ENCODE data around the gene OBSL1.
A peak's percentile ranks its signal among the peaks of the same experiment; 100 is the strongest.

Gene OBSL1

GRCh38 chr2:219571311-219572236 is at the start of gene OBSL1:
OBSL1 (minus strand) TSS chr2:219571539; CDS start chr2:219571232, 307 bp downstream.
- DNase-seq (ENCODE audit: low read depth, low spot score) = peak; percentile 44

- no peak for DNase-seq (ENCODE audit: low read depth, low spot score)
Observed at GRCh38 chr2:219620546-219620945, 49.2 kb upstream of the OBSL1 start.

- no peak for DNase-seq (ENCODE audit: low read depth, low spot score)
Observed at GRCh38 chr2:219619235-219619634, 47.9 kb upstream of the OBSL1 start.

- DNase-seq (ENCODE audit: low read depth, low spot score) = no peak
Observed at GRCh38 chr2:219618733-219619122, 47.4 kb upstream of the OBSL1 start.

- DNase-seq (ENCODE audit: low read depth, low spot score) = no peak
Observed at GRCh38 chr2:219616550-219616949, 45.2 kb upstream of the OBSL1 start.

GRCh38 chr2:219615894-219616293 is 44.6 kb upstream of the OBSL1 start:
- DNase-seq (ENCODE audit: low read depth, low spot score) = no peak

- no peak for DNase-seq (ENCODE audit: low read depth, low spot score)
Observed at GRCh38 chr2:219615036-219615435, 43.7 kb upstream of the OBSL1 start.

GRCh38 chr2:219614076-219614860 is 42.9 kb upstream of the OBSL1 start:
- DNase-seq (ENCODE audit: low read depth, low spot score) = no peak

GRCh38 chr2:219613461-219614070 is 42.2 kb upstream of the OBSL1 start:
- DNase-seq (ENCODE audit: low read depth, low spot score) = no peak

- no peak for DNase-seq (ENCODE audit: low read depth, low spot score)
Observed at GRCh38 chr2:219612577-219613286, 41.4 kb upstream of the OBSL1 start.

GRCh38 chr2:219611866-219612576 is 40.7 kb upstream of the OBSL1 start:
- DNase-seq (ENCODE audit: low read depth, low spot score) = no peak

- no peak for DNase-seq (ENCODE audit: low read depth, low spot score)
Observed at GRCh38 chr2:219611306-219611705, 40.0 kb upstream of the OBSL1 start.

GRCh38 chr2:219609149-219609750 is 37.9 kb upstream of the OBSL1 start:
- DNase-seq (ENCODE audit: low read depth, low spot score) = no peak

- no peak for DNase-seq (ENCODE audit: low read depth, low spot score)
Observed at GRCh38 chr2:219608399-219608964, 37.1 kb upstream of the OBSL1 start.

- no peak for DNase-seq (ENCODE audit: low read depth, low spot score)
Observed at GRCh38 chr2:219607931-219608330, 36.6 kb upstream of the OBSL1 start.

GRCh38 chr2:219605607-219605954 is 34.2 kb upstream of the OBSL1 start:
- DNase-seq (ENCODE audit: low read depth, low spot score) = no peak

GRCh38 chr2:219603771-219604170 is 32.4 kb upstream of the OBSL1 start:
- no peak for DNase-seq (ENCODE audit: low read depth, low spot score)

- DNase-seq (ENCODE audit: low read depth, low spot score) = no peak
Observed at GRCh38 chr2:219598308-219599078, 27.2 kb upstream of the OBSL1 start.

GRCh38 chr2:219597552-219598307 is 26.4 kb upstream of the OBSL1 start, which contains the start of gene STK11IP:
STK11IP (plus strand) TSS chr2:219597857; CDS start chr2:219598120, 263 bp downstream.
- DNase-seq (ENCODE audit: low read depth, low spot score) = peak; percentile 91

All from smooth muscle cell of the brain vasculature (primary cell).